ENCODE results near the gene PLCXD3.

DNA sequence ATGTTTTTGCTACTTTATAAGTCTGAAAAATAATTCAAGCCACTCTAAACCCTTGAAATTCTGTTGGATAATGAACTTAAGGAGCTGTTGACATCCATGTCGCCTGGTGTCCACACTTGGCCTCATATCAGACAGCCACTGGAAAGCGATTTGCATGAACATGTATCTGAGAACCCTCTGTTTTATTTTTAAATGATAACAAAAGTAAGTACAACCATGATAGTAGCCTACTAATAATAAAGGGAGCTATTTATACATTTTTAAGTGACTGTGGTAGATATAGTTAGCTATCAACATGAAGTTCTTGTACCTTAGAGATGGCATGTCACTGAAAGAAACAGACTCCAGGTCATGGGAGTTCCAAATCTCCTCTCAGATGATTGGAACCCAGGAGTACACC is 53.3 kb downstream of the PLCXD3 start:
- TF ChIP-seq, protein P1, sequence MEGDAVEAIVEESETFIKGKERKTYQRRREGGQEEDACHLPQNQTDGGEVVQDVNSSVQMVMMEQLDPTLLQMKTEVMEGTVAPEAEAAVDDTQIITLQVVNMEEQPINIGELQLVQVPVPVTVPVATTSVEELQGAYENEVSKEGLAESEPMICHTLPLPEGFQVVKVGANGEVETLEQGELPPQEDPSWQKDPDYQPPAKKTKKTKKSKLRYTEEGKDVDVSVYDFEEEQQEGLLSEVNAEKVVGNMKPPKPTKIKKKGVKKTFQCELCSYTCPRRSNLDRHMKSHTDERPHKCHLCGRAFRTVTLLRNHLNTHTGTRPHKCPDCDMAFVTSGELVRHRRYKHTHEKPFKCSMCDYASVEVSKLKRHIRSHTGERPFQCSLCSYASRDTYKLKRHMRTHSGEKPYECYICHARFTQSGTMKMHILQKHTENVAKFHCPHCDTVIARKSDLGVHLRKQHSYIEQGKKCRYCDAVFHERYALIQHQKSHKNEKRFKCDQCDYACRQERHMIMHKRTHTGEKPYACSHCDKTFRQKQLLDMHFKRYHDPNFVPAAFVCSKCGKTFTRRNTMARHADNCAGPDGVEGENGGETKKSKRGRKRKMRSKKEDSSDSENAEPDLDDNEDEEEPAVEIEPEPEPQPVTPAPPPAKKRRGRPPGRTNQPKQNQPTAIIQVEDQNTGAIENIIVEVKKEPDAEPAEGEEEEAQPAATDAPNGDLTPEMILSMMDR (IDR thresholded peaks at IDR 0.05; ENCODE audit: insufficient read depth, low read length): no peak
- TF ChIP-seq GABPA (IDR thresholded peaks at IDR 0.05; ENCODE audit: low read depth) (no peak), POLR2AphosphoS5 (IDR thresholded peaks at IDR 0.05; ENCODE audit: low read depth) (no peak), SPI1 (IDR thresholded peaks at IDR 0.05; ENCODE audit: borderline replicate concordance, low read depth) (no peak)
- TF ChIP-seq, protein P2, sequence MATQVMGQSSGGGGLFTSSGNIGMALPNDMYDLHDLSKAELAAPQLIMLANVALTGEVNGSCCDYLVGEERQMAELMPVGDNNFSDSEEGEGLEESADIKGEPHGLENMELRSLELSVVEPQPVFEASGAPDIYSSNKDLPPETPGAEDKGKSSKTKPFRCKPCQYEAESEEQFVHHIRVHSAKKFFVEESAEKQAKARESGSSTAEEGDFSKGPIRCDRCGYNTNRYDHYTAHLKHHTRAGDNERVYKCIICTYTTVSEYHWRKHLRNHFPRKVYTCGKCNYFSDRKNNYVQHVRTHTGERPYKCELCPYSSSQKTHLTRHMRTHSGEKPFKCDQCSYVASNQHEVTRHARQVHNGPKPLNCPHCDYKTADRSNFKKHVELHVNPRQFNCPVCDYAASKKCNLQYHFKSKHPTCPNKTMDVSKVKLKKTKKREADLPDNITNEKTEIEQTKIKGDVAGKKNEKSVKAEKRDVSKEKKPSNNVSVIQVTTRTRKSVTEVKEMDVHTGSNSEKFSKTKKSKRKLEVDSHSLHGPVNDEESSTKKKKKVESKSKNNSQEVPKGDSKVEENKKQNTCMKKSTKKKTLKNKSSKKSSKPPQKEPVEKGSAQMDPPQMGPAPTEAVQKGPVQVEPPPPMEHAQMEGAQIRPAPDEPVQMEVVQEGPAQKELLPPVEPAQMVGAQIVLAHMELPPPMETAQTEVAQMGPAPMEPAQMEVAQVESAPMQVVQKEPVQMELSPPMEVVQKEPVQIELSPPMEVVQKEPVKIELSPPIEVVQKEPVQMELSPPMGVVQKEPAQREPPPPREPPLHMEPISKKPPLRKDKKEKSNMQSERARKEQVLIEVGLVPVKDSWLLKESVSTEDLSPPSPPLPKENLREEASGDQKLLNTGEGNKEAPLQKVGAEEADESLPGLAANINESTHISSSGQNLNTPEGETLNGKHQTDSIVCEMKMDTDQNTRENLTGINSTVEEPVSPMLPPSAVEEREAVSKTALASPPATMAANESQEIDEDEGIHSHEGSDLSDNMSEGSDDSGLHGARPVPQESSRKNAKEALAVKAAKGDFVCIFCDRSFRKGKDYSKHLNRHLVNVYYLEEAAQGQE (IDR thresholded peaks at IDR 0.05; ENCODE audit: insufficient replicate concordance, low read depth): no peak

All from HL-60 (cell line).